ENCODE measurements around the gene BEST2.
"Not testable (repeated sequence)": the region's sequence is repeated elsewhere in the genome, so short reads cannot be mapped to it uniquely, and the experiment has no call there.

Gene BEST2

DNA sequence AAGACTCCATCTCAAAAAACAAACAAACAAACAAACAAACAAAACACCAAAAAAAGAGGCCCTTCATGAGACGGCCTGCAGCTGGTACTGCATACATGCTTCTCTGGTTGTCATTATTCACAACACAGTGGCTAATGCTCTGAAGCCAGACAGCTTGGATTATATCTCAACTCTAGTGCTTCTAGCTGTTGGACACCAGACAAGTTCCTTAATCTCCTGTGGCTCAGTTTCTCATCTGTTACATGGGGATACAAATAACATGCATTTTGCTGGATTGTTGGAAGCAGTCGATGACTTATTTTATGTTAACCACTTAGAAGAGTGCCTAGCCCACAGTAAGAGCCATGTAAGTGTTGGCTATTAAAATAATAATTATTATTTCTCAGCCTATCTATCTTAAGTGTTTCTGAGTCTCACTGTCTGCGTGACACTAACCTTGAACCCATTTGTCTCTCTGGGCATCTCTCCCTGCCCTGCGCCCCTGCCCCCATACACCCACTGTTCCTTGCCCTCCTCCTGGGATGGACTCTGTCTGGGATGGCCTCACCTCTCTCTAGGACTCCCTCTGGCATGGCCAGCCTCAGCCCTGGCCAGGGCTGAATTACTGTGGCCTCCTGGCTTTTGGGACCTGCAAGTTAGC is 36.6 kb downstream of the BEST2 start:
- no peak for DNase-seq

DNA sequence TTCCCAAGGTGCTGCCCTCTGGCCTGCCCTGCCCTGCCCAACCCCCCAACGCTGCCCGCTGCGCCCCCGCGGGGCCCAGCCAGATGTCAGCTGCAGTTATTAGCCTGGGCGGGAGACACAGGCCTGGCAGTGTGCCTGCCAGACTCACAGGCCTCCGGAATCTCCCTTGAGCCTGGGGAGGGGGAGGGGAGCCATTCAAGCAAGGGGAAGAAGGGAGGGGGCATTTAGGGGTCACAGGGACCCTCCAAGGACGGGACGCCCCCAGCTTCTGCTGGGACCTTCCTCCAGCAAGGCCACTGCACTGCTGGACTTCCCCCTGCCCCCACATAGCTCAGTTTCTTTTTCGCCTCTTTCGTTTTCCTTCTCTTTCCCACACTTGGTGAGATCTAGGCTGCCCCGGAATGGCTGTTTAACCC is 37.1 kb downstream of the BEST2 start:
- peak in 1 of 2 donors; percentile 37 for DNase-seq

DNA sequence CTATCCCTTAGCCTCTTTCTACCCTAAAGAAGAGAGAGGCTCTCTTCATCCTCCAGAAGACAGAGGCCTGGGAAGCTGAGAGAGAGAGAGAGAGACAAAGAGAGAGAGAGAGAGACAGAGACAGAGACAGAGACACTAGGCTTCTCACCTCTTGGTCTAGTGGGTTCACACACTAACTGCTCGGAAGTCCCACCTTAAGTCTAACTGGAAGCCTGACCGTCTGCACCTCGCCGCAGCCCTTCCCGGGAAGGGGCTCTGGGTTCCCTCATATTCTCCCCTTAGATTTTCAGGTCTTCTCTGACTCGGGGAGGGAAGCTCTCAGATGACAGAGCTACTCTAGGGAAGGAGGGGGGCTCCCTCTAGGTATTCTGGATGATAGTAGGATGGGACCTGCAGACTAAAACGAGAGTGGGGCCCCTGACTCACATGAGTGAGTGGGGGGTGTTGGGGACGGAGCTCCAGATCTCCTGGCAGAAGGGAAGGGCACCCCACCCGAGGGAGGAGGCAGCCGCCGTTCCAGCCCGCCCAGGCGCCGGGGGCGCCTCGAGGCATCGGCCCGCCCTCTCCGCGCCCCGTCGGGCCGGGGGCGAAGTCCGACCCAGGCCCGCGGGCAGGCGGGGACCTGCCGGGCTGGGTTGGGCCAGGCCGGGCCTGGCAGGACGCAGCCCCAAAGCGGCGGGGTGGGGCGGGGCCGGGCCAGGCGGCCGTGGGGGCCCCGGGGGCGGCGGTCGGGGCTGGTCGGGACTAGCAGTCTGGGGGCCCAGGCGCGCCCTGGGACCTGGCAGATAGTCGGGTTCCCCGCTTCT is 37.7 kb downstream of the BEST2 start:
- DNase-seq, result peak in 1 of 2 donors; percentile 28

DNA sequence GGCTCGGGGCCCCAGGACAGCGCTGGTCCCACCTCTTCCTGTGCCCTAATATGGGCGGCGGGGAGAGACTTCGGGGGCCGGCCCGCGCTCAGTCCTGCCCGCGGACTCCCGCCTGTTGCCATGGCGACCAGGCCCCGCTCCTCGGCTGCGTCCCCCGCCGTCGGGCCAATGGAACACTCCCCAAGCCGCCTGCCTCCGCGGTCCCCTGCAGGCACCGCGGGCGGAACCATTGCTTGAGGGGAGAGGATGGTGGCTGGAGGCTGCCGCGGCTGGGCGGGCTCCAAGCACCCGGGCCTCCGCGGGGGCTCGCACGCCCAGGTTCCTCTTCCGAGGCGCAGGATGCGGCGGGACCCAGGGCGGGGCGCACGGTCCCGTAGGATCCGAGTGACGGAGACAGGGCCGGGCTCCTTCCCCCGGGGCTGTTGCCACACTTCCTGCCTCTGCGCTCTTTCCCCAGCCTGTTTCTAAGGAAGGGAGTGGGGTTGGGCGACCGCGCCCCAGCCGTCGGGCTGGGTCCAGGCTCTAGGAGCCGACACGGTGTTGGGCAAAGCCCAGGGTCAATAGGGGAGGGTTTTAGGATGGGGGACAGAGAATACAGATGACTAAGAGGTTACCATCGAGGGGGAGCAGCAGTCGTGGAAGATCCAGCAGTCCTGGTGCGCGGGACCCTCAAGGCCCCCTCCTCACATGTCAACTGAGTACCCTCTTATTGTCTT is 38.5 kb downstream of the BEST2 start:
- DNase-seq, result peak; percentile 91 to 95

DNA sequence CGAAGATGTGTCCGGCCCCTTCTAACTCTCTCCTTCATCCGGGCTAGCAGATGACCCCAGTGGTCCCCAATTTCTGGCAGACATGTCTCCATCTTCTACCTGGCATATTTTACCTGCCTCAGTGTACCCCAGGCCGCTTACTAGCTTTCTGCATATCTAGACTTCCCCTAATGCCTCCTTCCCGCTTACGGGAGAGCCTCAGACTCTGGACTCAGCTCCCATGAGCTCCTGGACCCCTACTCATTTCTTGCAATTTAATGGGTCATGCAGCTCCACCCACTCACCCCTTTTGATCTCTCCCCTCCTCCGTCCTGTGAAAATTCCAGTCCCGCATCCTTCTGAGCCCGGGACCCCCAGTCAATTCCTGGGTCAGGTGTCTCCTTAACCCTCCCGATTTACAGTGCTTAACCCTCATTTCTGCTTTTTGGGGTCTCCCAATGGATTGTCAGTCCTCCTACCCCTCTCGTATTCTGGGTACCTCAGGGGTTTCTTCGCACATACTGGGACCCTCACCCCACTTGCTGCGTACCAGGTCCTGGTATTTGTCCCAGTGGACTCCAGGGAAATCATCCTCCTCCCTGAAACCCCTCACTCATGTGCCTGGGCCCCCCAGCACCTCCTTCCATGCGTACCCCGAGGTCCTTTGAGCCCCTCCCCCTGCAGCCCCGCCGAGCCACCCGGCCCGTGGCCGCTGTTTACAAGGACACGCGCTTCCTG is 39.2 kb downstream of the BEST2 start:
- DNase-seq, result no peak

DNA sequence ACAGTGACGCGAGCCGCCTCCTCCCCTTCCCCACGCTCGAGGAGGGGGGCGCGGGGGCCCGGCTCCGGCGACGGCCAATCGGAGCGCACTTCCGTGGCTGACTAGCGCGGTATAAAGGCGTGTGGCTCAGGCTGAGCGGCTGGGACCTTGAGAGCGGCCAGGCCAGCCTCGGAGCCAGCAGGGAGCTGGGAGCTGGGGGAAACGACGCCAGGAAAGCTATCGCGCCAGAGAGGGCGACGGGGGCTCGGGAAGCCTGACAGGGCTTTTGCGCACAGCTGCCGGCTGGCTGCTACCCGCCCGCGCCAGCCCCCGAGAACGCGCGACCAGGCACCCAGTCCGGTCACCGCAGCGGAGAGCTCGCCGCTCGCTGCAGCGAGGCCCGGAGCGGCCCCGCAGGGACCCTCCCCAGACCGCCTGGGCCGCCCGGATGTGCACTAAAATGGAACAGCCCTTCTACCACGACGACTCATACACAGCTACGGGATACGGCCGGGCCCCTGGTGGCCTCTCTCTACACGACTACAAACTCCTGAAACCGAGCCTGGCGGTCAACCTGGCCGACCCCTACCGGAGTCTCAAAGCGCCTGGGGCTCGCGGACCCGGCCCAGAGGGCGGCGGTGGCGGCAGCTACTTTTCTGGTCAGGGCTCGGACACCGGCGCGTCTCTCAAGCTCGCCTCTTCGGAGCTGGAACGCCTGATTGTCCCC is 39.9 kb downstream of the BEST2 start, which contains the start of gene JUNB:
Gene JUNB, plus strand, starts transcription at position 142 of the 706 bp plus-strand sequence. Its CDS starts 286 bp downstream, at position 428.
- DNase-seq, result peak; percentile 95 to 97

DNA sequence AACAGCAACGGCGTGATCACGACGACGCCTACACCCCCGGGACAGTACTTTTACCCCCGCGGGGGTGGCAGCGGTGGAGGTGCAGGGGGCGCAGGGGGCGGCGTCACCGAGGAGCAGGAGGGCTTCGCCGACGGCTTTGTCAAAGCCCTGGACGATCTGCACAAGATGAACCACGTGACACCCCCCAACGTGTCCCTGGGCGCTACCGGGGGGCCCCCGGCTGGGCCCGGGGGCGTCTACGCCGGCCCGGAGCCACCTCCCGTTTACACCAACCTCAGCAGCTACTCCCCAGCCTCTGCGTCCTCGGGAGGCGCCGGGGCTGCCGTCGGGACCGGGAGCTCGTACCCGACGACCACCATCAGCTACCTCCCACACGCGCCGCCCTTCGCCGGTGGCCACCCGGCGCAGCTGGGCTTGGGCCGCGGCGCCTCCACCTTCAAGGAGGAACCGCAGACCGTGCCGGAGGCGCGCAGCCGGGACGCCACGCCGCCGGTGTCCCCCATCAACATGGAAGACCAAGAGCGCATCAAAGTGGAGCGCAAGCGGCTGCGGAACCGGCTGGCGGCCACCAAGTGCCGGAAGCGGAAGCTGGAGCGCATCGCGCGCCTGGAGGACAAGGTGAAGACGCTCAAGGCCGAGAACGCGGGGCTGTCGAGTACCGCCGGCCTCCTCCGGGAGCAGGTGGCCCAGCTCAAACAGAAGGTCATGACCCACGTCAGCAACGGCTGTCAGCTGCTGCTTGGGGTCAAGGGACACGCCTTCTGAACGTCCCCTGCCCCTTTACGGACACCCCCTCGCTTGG is 40.7 kb downstream of the BEST2 start:
- peak; percentile 60 to 69 for DNase-seq

DNA sequence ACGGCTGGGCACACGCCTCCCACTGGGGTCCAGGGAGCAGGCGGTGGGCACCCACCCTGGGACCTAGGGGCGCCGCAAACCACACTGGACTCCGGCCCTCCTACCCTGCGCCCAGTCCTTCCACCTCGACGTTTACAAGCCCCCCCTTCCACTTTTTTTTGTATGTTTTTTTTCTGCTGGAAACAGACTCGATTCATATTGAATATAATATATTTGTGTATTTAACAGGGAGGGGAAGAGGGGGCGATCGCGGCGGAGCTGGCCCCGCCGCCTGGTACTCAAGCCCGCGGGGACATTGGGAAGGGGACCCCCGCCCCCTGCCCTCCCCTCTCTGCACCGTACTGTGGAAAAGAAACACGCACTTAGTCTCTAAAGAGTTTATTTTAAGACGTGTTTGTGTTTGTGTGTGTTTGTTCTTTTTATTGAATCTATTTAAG is 41.3 kb downstream of the BEST2 start:
- no peak for DNase-seq

DNA sequence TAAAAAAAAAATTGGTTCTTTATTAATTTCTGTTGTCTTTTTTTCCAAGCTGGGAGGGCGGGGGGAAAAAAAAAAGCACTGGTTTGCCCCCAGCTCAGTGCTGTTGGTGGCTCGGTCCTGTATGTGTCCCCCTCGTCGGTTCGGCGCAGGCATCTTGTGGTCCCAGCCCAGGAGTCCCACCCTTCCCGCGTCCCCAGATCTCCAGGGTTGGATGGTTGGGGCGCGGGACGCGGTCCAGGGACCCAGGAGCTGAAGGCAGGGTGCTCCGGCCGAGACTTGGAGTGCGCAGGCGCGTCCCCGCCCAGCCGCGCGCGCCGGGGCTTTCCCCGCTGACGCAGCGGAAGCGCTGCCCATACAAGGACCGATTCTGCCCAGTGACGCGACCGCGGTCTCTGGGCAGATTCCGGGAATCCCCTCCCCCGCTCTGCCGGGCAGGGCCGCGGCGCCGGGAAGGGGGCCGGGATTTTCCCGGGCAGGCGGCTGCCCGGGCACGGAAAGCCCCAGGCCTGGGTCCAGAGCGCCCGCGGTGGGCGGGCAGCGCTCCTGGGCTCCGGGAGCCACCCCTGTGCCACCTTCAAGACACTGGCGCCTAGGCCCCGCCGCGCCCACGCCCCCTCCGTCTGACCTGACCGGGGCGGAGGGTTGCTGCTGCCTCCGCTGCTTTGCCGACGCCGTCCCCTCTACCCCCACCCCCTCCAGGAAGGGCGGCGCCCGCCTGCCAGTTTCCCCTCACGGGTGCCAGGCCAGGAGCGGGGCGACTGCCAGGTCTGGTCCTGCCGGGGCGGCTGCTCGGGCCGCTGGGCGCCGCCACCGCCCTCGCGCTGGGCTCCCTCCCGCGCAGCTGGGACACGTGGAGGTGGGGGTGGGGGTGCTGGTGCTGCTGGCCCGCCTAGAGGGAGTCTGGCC is 42.0 kb downstream of the BEST2 start:
- DNase-seq, result peak; percentile 91 to 93

DNA sequence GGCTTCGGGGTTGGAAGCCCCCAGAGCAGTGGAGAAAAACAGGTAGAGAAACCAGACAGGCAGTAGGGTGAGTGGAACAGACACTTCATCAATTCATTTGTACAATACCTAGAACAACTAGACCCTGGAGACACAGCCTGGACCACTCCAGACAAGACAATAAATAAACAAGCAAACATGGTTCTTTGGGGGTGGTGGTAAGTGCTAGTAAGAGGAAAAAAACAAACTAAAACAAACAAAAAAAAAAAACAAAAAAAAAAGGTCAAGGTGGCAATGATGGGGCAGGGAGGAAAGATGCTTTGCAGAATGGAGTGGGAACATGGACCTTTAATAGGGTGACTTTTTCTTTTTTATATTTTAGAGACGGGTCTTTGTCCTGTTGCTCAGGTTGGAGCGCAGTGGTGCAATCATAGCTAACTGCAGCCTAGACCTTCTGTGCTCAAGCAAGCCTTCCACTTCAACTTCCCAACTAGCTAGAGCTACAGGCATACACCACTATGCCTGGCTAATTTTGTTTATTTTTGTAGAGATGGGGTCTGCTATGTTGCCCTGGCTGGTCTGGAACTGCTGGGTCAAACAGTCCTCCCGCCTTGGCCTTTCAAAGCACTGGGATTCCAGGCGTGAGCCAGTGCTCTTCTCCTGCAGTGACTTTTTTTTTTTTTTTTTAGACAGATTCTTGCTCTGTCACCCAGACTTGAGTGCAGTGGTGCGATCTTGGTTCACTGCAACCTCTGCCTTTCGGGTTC is 42.8 kb downstream of the BEST2 start:
- no peak for DNase-seq

DNA sequence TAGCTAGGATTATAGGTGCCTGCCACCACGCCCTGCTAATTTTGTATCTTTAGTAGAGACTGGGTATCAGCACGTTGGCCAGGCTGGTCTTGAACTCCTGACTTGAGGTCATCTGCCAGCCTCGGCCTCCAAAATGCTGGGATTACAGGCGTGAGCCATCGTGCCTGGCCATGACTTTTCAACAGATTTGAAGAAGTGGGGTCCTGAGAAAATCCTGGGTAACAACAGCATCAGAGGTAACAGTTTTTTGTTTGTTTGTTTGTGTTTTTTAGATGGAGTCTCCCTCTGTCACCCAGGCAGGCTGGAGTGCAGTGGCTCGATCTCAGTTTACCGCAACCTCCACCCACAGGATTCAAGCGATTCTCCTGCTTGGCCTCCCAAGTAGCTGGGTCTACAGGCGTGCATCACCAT is 43.4 kb downstream of the BEST2 start:
- no peak for DNase-seq

DNA sequence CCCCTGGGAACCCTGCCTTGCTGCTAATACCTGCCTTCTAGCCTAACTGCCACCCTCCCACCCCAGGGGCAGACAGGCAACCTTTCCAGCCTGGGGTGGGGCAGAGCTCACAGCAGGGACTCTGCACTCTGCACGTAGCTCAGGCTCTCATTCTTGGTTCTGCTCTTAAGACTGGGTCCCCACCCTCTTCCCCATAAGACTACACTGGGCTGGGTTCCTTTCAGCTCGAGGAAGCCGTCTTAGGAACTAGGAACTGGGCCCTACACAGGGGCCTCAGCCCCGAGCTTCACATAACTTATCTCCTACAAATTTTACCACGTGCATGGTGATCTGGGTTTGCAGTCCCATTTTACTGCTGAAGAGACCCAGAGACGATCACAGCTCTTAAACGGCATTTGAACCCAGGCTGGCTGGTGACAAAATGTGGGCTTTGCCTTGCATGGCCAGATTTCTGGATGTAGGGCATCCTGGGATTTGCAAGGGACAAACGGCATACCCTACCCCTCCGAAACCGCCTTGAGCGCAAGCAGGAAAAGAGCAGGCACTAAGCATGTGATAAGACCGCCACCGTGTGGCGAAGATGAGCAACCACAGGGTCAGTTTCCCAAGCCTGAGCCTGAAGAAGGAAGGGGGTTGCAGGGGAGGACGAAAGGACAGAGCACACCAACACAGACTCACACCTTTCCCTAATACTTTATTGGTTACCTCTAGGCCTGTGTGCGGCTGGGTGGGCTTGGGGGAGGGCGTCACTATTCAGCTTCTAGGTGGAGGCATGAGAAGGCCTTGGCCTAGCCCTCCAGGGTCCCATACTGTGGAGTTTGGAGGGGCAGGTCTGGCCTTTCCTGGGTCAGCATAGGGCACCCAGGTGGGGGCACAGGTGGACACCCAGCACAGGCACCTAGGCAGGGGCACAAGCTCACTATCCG is 44.8 kb downstream of the BEST2 start:
- peak; percentile 70 to 76 for DNase-seq

DNA sequence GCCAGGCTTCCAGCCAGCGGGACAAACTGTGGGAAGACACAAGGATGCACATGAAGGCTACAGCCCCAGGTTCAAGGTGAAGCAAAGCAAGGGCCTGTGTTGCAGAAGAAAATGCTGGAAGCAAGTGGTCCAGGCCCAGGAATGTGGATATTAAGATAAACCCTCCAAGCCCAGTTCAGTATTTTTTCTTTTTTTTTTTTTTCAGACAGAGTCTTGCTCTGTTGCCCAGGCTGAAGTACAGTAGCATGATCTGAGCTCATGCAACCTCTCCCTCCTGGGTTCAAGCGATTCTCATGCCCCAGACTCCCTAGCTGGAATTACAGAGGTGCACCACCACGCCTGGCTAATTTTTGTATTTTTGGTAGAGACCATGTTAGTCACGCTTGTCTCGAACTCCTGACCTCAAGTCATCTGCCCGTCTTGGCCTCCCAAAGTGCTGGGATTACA is 45.6 kb downstream of the BEST2 start:
- no peak for DNase-seq

DNA sequence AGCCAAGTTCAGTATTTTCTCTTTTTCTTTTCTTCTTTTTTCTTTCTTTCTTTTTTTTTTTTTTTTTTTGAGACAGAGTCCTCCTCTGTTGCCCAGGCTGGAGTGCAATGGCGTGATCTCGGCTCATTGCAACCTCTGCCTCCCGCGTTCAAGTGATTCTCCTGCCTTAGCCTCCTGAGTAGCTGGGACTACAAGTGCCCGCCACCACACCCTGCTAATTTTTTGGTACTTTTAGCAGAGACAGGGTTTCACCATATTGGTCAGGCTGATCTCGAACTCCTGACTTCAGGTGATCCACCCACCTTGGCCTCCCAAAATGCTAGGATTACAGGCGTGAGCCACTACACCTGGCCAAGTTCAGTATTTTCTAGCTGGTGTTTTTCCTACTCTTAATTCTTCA is 46.0 kb downstream of the BEST2 start:
- DNase-seq, result not testable (repeated sequence)

DNA sequence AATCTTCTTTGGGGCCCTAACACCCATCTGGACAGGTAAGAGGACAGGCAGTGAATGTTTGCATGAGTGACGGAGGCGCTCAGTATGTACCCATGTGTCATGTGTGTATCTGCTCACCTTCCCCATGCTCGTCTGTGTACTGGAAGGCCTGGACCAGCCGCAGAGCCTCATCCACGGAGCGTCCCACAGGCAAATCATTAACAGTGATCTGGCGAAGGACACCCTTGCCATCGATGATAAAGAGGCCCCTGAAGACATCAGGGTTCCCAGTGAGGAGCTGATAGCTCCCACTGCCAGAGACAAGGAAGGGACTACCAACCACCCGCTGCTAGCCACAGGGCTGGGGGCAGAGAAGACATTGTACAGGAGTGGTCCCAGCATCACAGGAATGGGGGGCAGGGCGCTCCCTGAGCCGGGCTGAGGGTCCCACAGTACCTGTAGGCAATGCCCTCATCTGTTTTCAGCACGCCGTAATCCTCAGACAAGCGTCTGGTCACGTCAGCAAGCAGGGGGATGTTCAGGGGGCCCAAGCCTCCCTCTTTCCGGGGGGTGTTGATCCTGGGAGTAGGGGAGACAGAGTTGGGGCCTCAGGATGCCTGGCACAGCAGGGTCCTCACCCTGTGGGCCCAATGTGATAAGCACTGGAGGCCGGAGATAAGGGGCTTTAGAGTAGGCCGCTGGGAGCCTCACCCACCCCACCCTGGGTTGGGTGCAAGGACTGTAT is 48.3 kb downstream of the BEST2 start:
- no peak for DNase-seq

DNA sequence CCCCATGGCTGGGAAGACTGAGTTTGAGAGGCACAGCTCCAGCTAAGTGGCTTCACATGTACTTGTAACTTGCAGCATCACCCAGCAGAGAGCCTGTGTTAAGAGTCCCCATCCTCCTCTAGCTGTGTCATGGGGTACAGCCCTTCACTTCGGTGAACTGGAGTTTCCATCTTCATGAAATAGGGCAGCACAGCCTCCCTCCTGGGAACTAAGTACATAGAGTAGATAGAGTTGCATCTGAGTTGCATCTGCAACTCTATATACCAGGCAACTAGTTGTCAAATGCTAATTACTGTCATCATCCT is 48.8 kb downstream of the BEST2 start:
- no peak for DNase-seq

DNA sequence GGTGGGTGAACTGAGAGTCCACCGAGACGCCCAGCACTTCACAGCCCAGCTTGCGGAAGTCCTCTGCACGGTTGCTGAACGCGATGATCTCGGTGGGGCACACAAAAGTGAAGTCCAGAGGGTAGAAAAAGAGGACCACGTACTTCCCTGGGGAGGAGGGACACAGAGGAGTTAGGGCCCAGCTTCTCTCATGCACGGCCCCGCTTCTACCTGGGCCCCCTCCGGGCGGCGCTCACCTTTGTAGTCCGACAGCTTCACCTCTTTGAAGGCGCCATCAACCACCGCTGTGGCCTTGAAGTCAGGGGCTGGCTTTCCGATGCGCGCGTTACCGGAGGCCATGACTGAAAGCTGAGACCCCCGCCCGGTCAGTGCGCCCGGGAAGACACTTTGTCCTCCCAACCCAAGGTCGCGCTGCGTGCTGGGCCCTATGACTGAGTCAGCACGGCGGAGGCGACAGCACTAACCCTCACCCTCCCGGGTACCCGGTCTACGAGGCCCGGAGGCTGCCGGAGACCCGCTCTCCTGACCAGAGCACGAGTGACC is 49.4 kb downstream of the BEST2 start:
- DNase-seq, result no peak

Measured in stimulated activated CD4-positive, alpha-beta T cell treated with anti-CD3 and anti-CD28 coated beads, Interleukin-2, amount 100 ng/mL, for 48 hours (primary cell).